ENCODE results near the gene PIP.
"Not testable (repeated sequence)": the region's sequence is repeated elsewhere in the genome, so short reads cannot be mapped to it uniquely, and the experiment has no call there.

PIP gene

GRCh38 chr7:143180771-143181170 lies 48.9 kb downstream of the PIP start:
- DNase-seq, result not testable (repeated sequence)

GRCh38 chr7:143181349-143181748 lies 49.5 kb downstream of the PIP start:
- DNase-seq, result no peak

GRCh38 chr7:143183024-143183423 lies 51.1 kb downstream of the PIP start, which contains the start of gene TAS2R39:
Gene TAS2R39 (plus strand): TSS chr7:143183419. CDS start chr7:143183419, 0 bp downstream.
- DNase-seq, result no peak

DNA sequence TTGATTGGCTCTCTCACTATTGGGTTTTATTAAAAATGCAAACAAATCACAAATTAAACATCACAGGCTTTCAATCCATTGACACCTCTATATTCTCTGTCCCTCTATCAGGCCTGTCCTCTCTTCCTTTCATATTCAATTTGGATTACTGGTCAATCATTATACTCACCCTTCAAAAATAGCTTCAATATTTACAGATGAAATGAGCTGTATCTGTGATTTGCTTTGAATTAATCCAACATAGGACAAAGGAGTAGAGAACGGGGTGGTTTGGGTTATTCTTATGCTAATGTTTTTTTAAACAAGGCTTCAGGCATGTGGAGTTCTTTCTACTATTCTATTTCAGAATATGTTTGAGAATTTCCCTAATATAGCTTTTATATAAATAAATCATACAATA lies 53.7 kb downstream of the PIP start:
- no peak for DNase-seq

DNA sequence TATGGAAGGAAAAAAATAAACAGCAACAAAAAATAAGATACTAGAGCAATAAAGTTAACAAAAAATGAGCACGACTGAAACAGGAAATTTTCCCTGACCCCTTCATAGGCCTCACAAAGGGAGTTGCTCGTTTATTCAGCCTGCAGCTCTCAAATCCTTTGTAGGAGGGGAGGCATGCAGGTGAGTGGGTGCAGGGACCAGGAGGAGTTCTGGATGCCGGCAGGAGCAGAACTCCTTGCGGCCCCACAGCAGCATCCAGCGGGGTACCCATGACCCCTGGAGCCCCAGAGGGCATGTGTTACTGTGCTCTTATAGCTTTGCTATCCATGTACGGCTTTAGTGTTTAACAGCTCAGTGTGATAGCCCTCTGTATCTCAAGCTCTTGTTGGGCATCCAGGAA lies 57.1 kb downstream of the PIP start:
- no peak for DNase-seq

Data from midbrain (tissue), 1 donor.